ENCODE data around the gene ITM2C.

The ITM2C gene

GRCh38 chr2:230903231-230904150 is 38.7 kb downstream of the ITM2C start:
- TF ChIP-seq SIN3A (IDR thresholded peaks at IDR 0.05; ENCODE audit: borderline replicate concordance, insufficient read depth, low read length), result no peak
- TF ChIP-seq POLR2AphosphoS5 (IDR thresholded peaks at IDR 0.05; ENCODE audit: low read depth, low read length), result no peak
- no peak for TF ChIP-seq FOXP2 (optimal IDR thresholded peaks at IDR 0.05; ENCODE audit: borderline replicate concordance, extremely low read depth, extremely low read length, insufficient read depth)
- no peak for TF ChIP-seq REST (IDR thresholded peaks at IDR 0.05; ENCODE audit: insufficient read depth in 1 of 2, low read depth in 2 of 2, low read length in 2 of 2)
- no peak for TF ChIP-seq TAF1 (IDR thresholded peaks at IDR 0.05; ENCODE audit: borderline replicate concordance, insufficient read depth, low read length)

- TF ChIP-seq TAF1 (IDR thresholded peaks at IDR 0.05; ENCODE audit: borderline replicate concordance, insufficient read depth, low read length) (no peak), SIN3A (IDR thresholded peaks at IDR 0.05; ENCODE audit: borderline replicate concordance, insufficient read depth, low read length) (no peak), POLR2AphosphoS5 (IDR thresholded peaks at IDR 0.05; ENCODE audit: low read depth, low read length) (no peak), REST (IDR thresholded peaks at IDR 0.05; ENCODE audit: insufficient read depth in 1 of 2, low read depth in 2 of 2, low read length in 2 of 2) (no peak), FOXP2 (optimal IDR thresholded peaks at IDR 0.05; ENCODE audit: borderline replicate concordance, extremely low read depth, extremely low read length, insufficient read depth) (no peak)
Measured at GRCh38 chr2:230904856-230905447, 40.2 kb downstream of the ITM2C start.

- no peak for TF ChIP-seq REST (IDR thresholded peaks at IDR 0.05; ENCODE audit: insufficient read depth in 1 of 2, low read depth in 2 of 2, low read length in 2 of 2)
- TF ChIP-seq SIN3A (IDR thresholded peaks at IDR 0.05; ENCODE audit: borderline replicate concordance, insufficient read depth, low read length), result no peak
- TF ChIP-seq POLR2AphosphoS5 (IDR thresholded peaks at IDR 0.05; ENCODE audit: low read depth, low read length), result no peak
- TF ChIP-seq FOXP2 (optimal IDR thresholded peaks at IDR 0.05; ENCODE audit: borderline replicate concordance, extremely low read depth, extremely low read length, insufficient read depth), result no peak
- no peak for TF ChIP-seq TAF1 (IDR thresholded peaks at IDR 0.05; ENCODE audit: borderline replicate concordance, insufficient read depth, low read length)
Measured at GRCh38 chr2:230905448-230906421, 41.0 kb downstream of the ITM2C start.

- TF ChIP-seq SIN3A (IDR thresholded peaks at IDR 0.05; ENCODE audit: borderline replicate concordance, insufficient read depth, low read length) (no peak), REST (IDR thresholded peaks at IDR 0.05; ENCODE audit: insufficient read depth in 1 of 2, low read depth in 2 of 2, low read length in 2 of 2) (no peak), POLR2AphosphoS5 (IDR thresholded peaks at IDR 0.05; ENCODE audit: low read depth, low read length) (no peak), FOXP2 (optimal IDR thresholded peaks at IDR 0.05; ENCODE audit: borderline replicate concordance, extremely low read depth, extremely low read length, insufficient read depth) (no peak), TAF1 (IDR thresholded peaks at IDR 0.05; ENCODE audit: borderline replicate concordance, insufficient read depth, low read length) (no peak)
Measured at GRCh38 chr2:230906471-230907230, 41.9 kb downstream of the ITM2C start.

Data from PFSK-1 (cell line).